ENCODE data around the gene CMTM7.

- no peak for TF ChIP-seq MAX (IDR thresholded peaks at IDR 0.05)
- TF ChIP-seq CTCF (IDR thresholded peaks at IDR 0.05; ENCODE audit: control extremely low read depth in 1 of 3, insufficient read depth in 1 of 3, low read depth in 1 of 3, low read length in 3 of 3): no peak
- TF ChIP-seq EZH2 (IDR thresholded peaks at IDR 0.05; ENCODE audit: low read depth, low read length, severe bottlenecking): no peak
- TF ChIP-seq CREB1 (IDR thresholded peaks at IDR 0.05): no peak
- no peak for TF ChIP-seq YY1 (IDR thresholded peaks at IDR 0.05; ENCODE audit: low read depth, low read length)
- TF ChIP-seq SIX5 (IDR thresholded peaks at IDR 0.05; ENCODE audit: low read depth, low read length): no peak
- no peak for TF ChIP-seq RBBP5 (IDR thresholded peaks at IDR 0.05; ENCODE audit: borderline replicate concordance, low read depth, low read length)
- TF ChIP-seq EP300 (IDR thresholded peaks at IDR 0.05; ENCODE audit: borderline replicate concordance in 1 of 2, low read depth in 2 of 2, low read length in 2 of 2): no peak
- TF ChIP-seq RFX5 (IDR thresholded peaks at IDR 0.05; ENCODE audit: borderline replicate concordance, low read depth, low read length): no peak
- no peak for TF ChIP-seq FOSL1 (IDR thresholded peaks at IDR 0.05; ENCODE audit: insufficient read depth, low read depth, low read length)
- no peak for TF ChIP-seq JUN (IDR thresholded peaks at IDR 0.05; ENCODE audit: low read depth, low read length)
- TF ChIP-seq RAD21 (IDR thresholded peaks at IDR 0.05 in 1 of 2, conservative IDR thresholded peaks at IDR 0.05 in 1 of 2; ENCODE audit: low read depth in 2 of 2, low read length in 2 of 2): no peak; a peak in 1 of 4 replicates
- no peak for TF ChIP-seq SIN3A (conservative IDR thresholded peaks at IDR 0.05 in 1 of 2, IDR thresholded peaks at IDR 0.05 in 1 of 2; ENCODE audit: low read depth in 1 of 2, low read length in 2 of 2)
Measured at GRCh38 chr3:32483772-32484171, 92.1 kb downstream of the CMTM7 start.
